IPS-NIHi11 (cell line): ENCODE results near the gene WSB1.

ENCODE experiments used
- DNase-seq: peaks from one replicate; pipeline ENCODE4 v3.0.0; 2012; ENCODE audit warnings: mixed read lengths, low spot score

The WSB1 gene

DNA sequence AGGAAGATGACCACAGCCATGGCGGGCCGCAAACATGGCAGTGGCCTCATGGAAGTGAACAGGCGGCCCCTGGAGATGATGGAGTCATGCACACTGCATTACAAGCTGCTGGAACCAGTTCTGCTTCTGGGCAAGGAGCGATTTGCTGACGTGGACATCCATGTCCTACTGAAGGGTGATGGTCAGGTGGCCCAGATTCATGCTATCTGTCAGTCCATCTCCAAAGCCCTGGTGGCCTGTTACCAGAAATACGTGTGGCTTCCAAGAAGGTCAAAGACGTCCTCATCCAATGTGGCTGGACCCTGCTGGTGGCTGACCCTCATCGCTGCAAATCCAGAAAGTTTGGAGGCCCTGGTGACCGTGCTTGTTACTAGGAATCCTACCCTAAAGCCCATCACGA lies 13.4 kb upstream of the WSB1 start:
- no peak for DNase-seq

- DNase-seq, result no peak
Observed at GRCh38 chr17:27281438-27281837, 12.5 kb upstream of the WSB1 start.

DNA sequence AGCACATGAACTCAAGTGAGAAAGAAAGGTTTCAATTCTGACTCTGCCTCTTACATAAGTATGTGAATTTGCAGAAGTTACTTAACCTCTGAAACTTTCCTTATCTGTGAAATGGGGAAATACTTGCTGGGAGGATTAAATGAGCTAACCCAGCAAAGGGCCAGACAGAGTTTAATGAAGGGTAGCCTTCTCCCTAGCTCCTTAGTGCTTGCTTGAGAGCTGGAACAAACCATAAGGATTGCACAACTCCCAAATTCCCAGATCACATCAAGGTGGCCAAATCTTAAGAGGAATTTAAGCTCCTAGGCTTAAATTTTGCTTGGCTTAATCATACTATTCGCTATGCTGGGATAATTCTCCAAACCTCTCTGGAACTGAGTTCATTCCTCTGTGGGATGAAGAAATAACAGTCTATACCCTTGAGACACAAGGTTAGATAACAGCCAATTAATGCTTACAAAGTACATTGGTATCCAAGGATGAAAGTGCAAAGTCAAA lies 11.8 kb upstream of the WSB1 start:
- no peak for DNase-seq

DNA sequence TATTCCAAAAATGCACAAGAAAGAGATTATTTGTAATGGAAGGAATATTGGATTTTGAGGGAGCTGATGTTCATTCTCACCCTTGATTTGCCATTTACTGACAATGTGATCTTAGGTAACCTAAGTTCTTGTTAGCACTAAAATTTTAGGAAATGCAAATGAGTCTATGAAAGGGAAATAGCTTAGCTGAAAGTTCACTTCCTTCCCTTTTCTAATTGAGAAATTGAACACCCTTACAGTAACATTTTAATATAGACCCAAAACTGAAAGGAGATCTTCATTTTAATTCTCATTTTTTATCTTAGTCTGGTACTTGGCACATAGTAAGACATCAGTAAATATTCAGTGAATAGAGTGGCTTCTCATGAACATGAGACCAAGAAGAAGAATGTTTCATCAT lies 10.9 kb upstream of the WSB1 start:
- no peak for DNase-seq

- DNase-seq, result no peak
Observed at GRCh38 chr17:27283751-27284150, 10.2 kb upstream of the WSB1 start.

- DNase-seq, result no peak
Observed at GRCh38 chr17:27284811-27285415, 9.0 kb upstream of the WSB1 start.

- DNase-seq, result no peak
Observed at GRCh38 chr17:27285516-27285915, 8.4 kb upstream of the WSB1 start.

DNA sequence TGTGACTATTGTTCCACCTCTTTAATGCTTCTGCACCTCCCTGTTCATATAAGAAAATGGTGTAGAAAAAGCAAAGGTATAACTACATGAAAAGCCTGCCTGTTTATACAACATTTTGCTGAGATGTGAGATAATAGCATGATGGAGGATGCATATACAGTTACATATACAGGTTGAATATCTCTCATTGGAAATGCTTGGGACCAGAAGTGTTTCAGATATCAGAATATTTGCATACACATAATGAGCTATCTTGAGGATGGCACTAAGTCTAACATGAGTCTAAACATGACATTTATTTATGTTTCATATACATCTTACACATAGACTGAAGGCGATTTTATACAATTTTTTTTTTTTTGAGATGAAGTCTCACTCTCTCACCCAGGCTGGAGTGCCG lies 5.7 kb upstream of the WSB1 start:
- DNase-seq, result no peak

DNA sequence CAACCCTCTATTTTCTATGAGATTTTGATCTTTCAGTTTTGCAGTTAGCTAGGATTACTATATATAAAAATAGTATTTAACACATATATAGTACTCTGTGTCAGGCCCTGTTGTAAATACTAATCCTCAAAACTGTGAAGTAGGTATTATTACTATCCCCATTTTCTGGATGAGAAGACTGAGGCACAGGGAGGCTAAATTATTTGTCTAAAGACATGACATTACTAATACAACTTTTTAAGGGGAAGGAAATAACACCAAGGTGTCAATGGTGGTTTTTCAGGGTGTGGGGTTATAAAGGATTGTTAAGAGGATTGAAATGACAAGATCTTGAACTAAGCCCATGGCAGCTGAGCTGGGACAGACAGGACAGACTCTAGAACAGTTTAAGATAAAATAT lies 4.1 kb upstream of the WSB1 start:
- DNase-seq, result no peak

- DNase-seq, result no peak
Observed at GRCh38 chr17:27290916-27291598, 2.9 kb upstream of the WSB1 start.

DNA sequence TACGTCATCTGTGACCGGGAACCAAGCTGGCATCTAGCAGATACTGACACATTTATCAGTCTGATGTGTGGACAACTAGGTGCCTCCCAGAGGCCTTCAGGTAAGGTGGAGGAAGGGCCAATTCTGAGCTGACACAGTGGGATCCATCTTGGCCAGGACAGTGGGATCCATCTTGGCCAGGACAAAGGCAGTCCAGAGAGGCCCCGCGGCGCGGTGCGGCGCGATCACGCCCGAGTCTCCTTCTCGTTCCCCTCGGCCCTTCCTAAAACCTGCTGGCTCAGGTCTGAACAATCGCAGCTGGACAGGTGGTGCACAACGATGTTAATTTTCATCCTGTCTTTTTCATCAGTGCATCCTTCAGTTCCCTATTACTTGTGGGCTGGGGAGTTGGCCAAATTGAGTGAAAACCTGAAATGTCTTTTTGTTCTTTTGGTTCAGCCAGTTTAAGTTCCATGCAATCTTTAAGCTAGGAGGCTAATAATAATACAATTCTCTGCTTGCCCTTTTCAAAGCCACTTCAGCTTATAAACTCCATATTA lies 486 bp upstream of the WSB1 start:
- DNase-seq, result peak; percentile 17

- DNase-seq, result peak; percentile 40
Observed at GRCh38 chr17:27294689-27295630, 1.0 kb downstream of the WSB1 start.

DNA sequence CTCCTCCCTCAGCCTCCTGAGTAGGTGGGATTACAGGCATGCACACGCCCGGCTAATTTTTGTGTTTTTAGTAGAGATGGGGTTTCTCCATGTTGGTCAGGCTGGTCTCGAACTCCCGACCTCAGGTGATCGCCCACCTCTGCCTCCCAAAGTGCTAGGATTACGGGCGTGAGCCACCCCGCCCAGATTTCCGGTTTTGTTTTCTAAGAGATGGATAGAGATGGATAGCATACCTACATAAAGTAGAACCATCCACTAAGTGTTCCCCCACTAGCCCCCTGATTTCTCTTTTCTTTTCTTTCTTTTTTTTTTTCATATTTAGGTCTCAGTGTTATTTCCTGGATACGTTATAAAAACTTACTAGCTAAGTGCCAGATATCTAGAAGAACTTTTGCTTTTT lies 2.0 kb downstream of the WSB1 start:
- no peak for DNase-seq

DNA sequence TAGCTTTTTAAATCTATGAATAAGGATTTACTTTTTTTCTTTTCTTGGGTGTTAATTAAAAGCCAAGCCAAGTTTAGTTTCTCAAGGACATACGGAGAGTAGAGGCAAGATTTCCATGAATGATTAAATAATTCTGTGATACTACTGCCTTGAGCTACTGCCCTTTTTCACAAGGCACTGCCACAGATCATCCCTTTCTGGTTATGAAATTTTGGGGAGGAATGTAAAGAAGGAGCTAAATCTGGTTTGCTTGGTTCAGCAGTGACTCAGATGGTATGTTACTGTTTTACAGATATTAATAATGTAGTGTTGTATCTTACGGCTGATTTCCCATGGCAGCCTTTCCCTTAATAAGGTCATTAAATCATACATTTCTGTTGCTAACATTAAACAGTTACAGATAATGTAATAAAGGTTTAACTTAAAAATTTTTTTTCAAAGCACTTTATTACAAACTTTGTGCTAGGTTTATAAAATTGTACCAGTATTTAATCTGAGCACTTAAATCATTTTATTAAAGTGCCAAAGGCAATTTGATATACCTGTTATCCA lies 2.6 kb downstream of the WSB1 start:
- DNase-seq, result no peak

- DNase-seq, result no peak
Observed at GRCh38 chr17:27299384-27300049, 5.6 kb downstream of the WSB1 start.

DNA sequence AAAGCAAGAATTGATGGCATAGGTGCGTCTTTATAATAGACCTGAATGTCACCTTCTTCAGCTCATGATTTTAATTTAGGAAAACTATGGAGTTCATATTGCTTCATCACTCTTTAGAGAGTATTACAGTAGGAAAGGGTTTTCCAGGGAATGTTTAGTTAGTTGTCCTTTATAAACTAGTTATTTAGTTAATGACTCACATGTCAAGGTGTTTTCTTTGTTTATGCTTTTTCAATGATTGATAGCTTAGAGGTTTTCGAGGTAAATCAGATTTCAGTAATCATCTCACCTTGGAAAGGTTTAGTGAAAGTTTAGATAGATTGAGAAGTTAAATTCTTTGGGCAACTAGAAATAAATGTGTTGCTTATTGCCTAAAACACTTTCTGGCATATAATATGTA lies 9.8 kb downstream of the WSB1 start:
- DNase-seq, result no peak

- DNase-seq, result no peak
Observed at GRCh38 chr17:27306276-27306835, 12.4 kb downstream of the WSB1 start.

GRCh38 chr17:27310565-27311110 lies 16.7 kb downstream of the WSB1 start:
- no peak for DNase-seq

GRCh38 chr17:27313301-27313700 lies 19.4 kb downstream of the WSB1 start:
- no peak for DNase-seq

DNA sequence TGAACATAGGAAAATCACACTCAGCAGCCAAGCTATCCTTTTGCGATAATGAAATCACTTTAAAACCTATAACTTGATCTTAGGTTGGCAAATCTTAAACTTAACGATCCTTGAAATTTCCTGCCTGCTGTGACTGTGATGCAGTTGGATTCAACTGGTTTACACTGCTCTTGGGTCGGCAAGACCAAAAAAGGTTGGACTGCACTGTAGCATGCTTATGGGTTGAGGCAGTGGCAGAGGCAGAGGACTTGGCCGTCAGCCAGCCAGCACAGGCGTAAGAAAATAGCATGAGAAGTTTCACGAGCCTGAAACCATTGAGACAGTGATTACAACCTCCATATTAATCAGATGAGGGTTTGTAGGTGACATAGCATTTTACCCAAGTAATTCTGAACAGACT lies 21.4 kb downstream of the WSB1 start:
- DNase-seq, result peak; percentile 30
